Measurements from ENCODE around the gene CADM2. TPM values are rescaled to one million over a fixed set of nuclear protein-coding genes. Genes with fewer than 3 reads are reported as not detected.
"Not testable (repeated sequence)": the region's sequence is repeated elsewhere in the genome, so short reads cannot be mapped to it uniquely, and the experiment has no call there.

CADM2 gene
- total RNA-seq, 2 experiments from 2014 or later, result not detected

DNA sequence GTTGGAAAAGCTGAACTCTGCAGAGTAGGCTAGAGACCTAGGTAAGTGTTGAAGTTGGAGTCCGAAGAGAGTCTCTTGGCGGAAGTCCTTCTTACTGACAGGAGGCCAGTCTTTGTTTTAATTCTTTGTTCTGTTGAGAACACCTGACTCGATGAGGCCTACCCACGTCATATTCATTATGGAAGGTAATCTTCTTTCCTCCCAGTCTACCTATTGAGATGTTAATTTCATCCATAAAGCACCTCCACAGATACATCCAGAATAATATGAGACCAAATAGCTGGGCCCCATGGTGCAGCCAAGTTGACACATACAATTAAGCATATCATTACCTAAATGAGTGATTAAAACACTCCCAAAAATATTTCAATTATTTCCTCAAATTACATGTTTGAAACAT is 515.5 kb downstream of the CADM2 start:
- CTCF ChIA-PET, result no interaction called here
- H3K4me3 Mint-ChIP-seq, result no peak overlapping the region
- H3K27ac Mint-ChIP-seq, result no peak overlapping the region
- H3K9me3 Mint-ChIP-seq, result no peaks in the 10 kb centered on the region
- no peaks in the 10 kb centered on the region for H3K4me1 Mint-ChIP-seq
- H3K36me3 Mint-ChIP-seq (ENCODE audit: low read depth), result no peaks in the 10 kb centered on the region
- no peaks in the 10 kb centered on the region for H3K27me3 Mint-ChIP-seq
- no peak for DNase-seq
- POLR2A ChIA-PET, result no interaction called here

DNA sequence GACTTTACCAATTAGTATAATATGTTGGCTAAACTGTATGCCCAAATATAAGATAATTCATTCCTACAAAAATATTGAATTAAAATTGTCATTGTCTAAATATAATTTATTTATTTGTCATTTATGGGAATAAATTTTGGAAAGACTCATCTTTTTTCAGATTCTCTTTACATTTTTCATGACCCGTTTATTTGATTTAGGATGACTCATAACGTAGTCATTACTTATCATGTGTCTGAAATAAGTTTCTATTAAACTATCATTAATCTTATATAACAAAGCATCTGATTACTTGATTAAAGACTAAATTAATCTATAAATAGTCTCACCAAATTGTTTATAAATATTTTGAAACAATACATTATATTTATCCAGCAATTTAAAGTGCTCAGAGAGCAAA is 516.6 kb downstream of the CADM2 start:
- Mint-ChIP-seq H3K4me1 (no peaks in the 10 kb centered on the region), H3K27ac (no peak overlapping the region), H3K36me3 (ENCODE audit: low read depth) (no peaks in the 10 kb centered on the region), H3K27me3 (no peaks in the 10 kb centered on the region), H3K9me3 (no peaks in the 10 kb centered on the region), H3K4me3 (no peak overlapping the region)
- ChIA-PET POLR2A (no interaction called here), CTCF (no interaction called here)
- no peak for DNase-seq

DNA sequence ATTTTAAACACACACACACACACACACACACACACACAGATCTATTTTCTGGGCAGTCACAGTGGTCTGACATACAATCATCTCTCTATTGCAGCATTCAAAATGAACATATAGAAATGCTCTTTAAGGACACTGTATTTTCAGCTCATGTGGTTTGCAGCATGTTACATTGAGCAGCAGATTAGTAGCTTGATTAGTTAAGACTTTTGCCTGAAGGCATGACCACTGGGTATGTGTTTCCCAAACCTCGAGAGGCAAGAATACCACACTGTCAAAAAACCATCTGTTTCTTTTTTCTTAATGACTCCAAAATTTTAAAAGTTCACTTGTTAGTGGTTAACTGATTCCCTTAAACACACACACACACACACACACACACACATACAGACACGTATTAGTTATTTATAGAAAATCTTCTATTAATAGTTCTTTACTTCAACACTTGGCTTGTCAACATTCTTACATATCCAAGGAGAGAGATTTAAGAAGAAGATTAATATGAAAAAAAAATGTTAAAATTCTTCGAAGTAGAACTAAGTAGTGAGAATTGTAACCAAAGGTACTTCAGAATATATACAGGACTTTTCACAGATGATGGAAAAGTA is 518.2 kb downstream of the CADM2 start:
- H3K4me1 Mint-ChIP-seq, result no peaks in the 10 kb centered on the region
- DNase-seq, result no peak
- H3K27ac Mint-ChIP-seq, result no peak overlapping the region
- no peak overlapping the region for H3K4me3 Mint-ChIP-seq
- H3K9me3 Mint-ChIP-seq, result no peaks in the 10 kb centered on the region
- no peaks in the 10 kb centered on the region for H3K36me3 Mint-ChIP-seq (ENCODE audit: low read depth)
- ChIA-PET POLR2A (no interaction called here), CTCF (no interaction called here)
- H3K27me3 Mint-ChIP-seq, result no peaks in the 10 kb centered on the region

DNA sequence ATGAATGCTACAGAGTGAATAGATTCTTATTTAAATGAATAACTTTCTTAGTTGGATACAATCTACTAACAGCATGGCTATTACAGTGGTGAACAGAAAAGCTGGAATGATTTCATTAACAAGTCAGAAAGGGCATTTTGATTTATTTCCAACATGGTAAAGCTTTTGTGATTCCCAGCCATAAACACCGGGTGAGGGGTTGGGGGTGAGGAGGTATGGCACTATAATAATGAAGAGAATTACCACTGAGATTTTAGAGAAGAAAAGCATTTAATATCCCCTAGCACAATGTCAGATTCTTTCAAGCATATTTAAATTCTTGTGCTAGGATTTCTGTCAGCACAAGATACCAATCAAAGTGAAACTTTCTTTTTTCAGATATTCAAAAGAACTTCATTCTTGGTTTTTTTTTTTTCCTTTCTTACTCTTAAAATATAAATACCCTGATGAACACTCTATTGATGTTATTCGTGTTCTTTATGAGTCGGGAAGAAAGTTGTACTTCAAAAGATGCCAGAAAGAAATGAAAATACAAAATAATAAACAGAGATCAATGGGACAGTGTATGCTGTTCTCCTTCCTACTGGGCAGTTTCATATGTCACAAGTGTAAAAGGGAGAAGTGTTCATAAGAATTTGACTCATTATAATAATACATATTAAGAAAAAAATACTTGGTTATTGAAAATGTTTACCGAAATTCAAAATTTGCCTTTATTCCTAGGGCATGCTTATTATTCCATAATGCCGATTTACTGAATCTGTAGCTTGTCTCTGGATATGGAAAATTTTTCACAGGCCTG is 522.8 kb downstream of the CADM2 start:
- POLR2A ChIA-PET, result no interaction called here
- Mint-ChIP-seq H3K4me1 (no peaks in the 10 kb centered on the region), H3K27ac (no peak overlapping the region), H3K27me3 (no peaks in the 10 kb centered on the region), H3K9me3 (no peaks in the 10 kb centered on the region), H3K4me3 (no peak overlapping the region), H3K36me3 (ENCODE audit: low read depth) (no peaks in the 10 kb centered on the region)
- CTCF ChIA-PET, result no interaction called here
- no peak for DNase-seq

DNA sequence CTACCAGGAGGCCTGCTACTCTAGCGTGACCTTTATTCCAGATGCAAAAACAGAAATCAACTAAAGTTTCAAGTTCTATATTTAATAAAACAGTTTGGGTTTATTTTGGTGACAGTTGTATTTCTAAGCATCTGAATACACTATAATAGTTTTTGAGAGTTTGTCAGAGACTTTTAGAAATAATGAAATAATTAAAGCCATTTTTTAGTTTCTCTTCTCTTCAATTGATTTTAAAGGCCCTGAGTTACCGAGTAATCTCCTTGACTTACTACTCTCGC is 523.4 kb downstream of the CADM2 start:
- no peaks in the 10 kb centered on the region for H3K9me3 Mint-ChIP-seq
- H3K36me3 Mint-ChIP-seq (ENCODE audit: low read depth), result no peaks in the 10 kb centered on the region
- no peaks in the 10 kb centered on the region for H3K4me1 Mint-ChIP-seq
- ChIA-PET POLR2A (no interaction called here), CTCF (no interaction called here)
- H3K27ac Mint-ChIP-seq, result no peak overlapping the region
- no peak overlapping the region for H3K4me3 Mint-ChIP-seq
- DNase-seq, result no peak
- H3K27me3 Mint-ChIP-seq, result no peaks in the 10 kb centered on the region

DNA sequence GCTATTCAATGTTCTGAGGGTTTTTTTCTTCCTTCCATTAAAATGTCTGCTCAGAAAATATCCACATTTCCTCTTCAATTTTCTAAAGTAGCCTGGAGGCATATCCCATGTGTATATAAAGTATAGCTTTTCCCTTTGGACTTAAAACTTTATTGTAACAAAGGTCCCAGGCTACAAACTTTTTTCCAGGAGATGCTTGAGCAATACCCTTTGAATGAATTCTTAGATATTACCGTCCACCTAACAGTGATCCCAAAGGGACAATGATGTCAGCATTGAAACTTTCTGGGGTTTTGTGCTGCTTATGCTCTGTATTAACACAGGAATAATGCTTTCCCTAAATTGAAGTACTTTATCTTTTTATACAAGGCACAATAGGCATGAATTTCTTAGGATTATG is 525.2 kb downstream of the CADM2 start:
- POLR2A ChIA-PET, result no interaction called here
- CTCF ChIA-PET, result no interaction called here
- no peaks in the 10 kb centered on the region for H3K9me3 Mint-ChIP-seq

DNA sequence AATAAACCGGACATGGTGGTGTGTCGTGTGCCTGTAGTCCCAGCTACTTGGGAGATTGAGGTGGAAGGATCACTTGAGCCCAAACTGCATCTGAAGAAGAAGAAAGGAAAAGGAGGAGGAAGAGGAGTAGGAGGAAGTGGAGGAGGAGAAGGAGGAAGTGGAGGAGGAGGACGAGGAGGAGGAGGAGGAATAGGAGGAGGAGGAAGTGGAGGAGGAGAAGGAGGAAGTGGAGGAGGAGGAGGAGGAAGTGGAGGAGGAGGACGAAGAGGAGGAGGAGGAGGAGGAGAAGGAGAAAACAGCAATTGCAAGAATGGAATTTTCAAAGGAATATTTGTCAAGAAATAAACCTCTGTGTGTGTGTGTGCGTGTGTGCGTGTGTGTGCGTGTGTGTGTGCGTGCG is 528.6 kb downstream of the CADM2 start:
- ChIA-PET POLR2A (no interaction called here), CTCF (no interaction called here)
- no peak overlapping the region for H3K4me3 Mint-ChIP-seq
- no peak overlapping the region for H3K27ac Mint-ChIP-seq
- no peaks in the 10 kb centered on the region for H3K36me3 Mint-ChIP-seq (ENCODE audit: low read depth)
- no peak for DNase-seq
- H3K4me1 Mint-ChIP-seq, result no peaks in the 10 kb centered on the region
- H3K9me3 Mint-ChIP-seq, result no peaks in the 10 kb centered on the region
- H3K27me3 Mint-ChIP-seq, result no peaks in the 10 kb centered on the region

More for the DNA sequence above, 525.2 kb downstream of the CADM2 start:
- no peak overlapping the region for H3K27ac Mint-ChIP-seq
- no peaks in the 10 kb centered on the region for H3K27me3 Mint-ChIP-seq
- H3K4me1 Mint-ChIP-seq, result no peaks in the 10 kb centered on the region
- no peaks in the 10 kb centered on the region for H3K36me3 Mint-ChIP-seq (ENCODE audit: low read depth)
- no peak for DNase-seq
- no peak overlapping the region for H3K4me3 Mint-ChIP-seq

DNA sequence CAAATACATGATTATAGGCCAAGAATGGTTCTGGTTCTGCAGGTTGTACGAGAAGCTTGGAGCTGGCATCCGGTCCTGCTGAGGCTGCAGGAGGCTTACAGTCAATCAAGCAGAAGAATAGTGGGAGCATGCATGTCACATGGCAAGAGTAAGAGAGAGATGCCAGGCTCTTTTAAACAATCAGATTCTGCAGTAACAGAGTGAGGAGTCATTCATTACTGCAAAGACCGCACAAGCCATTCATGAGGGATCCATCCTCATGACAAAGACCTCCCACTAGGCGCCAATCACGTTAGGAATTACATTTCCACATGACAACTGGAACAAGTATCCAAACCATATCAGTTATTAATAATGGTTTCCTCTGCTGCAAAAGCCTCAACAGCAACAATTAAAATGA is 536.8 kb downstream of the CADM2 start:
- H3K27ac Mint-ChIP-seq, result no peak overlapping the region

DNA sequence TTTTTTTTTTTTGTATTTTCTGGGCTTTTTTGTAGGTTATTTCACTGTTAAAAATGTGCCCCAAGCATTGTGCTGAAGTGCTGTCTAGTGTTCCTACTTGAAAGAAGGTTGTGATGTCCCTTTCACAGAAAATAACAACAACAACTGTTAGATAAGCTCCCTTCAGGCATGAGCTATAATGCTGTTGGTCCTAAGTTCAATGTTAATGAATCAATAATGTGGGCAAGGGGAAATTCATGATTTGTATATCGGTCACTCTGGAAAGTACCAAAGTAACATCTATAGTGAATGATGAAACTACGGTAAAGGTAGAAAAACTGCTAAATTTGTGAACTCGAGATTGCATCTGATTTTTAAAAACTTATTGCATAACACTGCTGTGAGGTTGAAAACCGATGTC is 539.4 kb downstream of the CADM2 start:
- H3K4me3 Mint-ChIP-seq, result no peak overlapping the region
- ChIA-PET POLR2A (no interaction called here), CTCF (no interaction called here)
- DNase-seq, result no peak
- H3K4me1 Mint-ChIP-seq, result no peaks in the 10 kb centered on the region
- H3K27ac Mint-ChIP-seq, result no peak overlapping the region
- H3K27me3 Mint-ChIP-seq, result no peaks in the 10 kb centered on the region
- no peaks in the 10 kb centered on the region for H3K9me3 Mint-ChIP-seq
- H3K36me3 Mint-ChIP-seq (ENCODE audit: low read depth), result no peaks in the 10 kb centered on the region

More for the DNA sequence above, 536.8 kb downstream of the CADM2 start:
- Mint-ChIP-seq H3K4me3 (no peak overlapping the region), H3K27me3 (no peaks in the 10 kb centered on the region), H3K4me1 (no peaks in the 10 kb centered on the region), H3K9me3 (no peaks in the 10 kb centered on the region), H3K36me3 (ENCODE audit: low read depth) (no peaks in the 10 kb centered on the region)
- ChIA-PET POLR2A (no interaction called here), CTCF (no interaction called here)
- no peak for DNase-seq

DNA sequence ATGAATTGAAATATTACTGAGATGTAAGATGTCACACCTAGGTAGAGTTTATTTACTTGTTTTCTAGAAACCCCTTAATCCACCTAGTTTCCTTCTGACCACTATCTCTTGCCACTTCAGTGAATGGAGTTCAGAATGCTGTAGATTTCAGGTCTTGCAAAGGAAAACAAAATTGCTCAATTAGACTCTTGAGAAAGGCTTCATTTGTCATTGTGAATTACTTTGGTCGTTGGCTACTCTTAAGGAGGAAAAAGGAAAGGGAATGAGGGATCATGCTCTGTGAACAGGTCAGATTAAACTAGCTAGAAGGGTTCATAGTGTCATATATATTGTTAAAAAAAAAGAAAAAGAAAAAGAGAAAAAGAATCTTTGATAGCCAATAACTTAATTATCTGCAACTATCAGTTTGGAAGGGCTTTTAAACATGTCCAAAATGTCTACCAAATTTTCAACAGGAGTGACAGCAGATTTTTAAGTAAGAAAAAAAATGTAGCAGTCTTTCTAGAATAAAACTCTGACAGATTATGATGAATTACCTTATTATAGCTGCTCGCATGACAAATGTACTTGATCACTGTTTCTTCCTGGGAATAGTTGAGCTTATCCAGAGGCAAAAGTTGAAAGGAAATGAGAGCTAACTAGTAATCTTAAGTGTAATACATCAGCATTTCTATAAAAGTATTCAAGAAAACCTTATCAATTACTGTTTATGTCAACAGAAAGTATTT is 543.5 kb downstream of the CADM2 start:
- ChIA-PET CTCF (no interaction called here), POLR2A (no interaction called here)
- Mint-ChIP-seq H3K36me3 (ENCODE audit: low read depth) (no peaks in the 10 kb centered on the region), H3K27ac (no peak overlapping the region), H3K9me3 (no peaks in the 10 kb centered on the region), H3K4me3 (no peak overlapping the region), H3K4me1 (no peaks in the 10 kb centered on the region), H3K27me3 (no peaks in the 10 kb centered on the region)
- DNase-seq, result no peak

DNA sequence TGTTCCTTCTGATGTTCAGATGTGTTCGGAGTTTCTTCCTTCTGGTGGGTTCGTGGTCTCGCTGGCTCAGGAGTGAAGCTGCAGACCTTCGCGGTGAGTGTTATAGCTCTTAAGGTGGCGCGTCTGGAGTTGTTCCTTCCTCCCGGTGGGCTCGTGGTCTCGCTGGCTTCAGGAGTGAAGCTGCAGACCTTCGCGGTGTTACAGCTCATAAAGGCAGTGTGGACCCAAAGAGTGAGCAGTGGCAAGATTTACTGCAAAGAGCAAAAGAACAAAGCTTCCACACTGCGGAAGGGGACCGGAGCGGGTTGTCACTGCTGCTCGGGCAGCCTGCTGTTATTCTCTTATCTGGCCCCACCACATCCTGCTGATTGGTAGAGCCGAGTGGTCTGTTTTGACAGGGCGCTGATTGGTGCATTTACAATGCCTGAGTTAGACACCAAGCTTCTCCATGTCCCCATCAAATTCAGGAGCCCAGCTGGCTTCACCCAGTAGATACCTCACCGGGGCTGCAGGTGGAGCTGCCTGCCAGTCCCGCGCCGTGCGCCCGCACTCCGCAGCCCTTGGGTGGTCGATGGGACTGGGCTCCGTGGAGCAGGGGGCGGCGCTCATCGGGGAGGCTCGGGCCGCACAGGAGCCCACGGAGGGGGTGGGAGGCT is 545.5 kb downstream of the CADM2 start:
- peak overlapping the region; percentile 64 for H3K4me3 Mint-ChIP-seq
- H3K36me3 Mint-ChIP-seq (ENCODE audit: low read depth); H3K9me3 Mint-ChIP-seq; CTCF ChIA-PET; H3K4me1 Mint-ChIP-seq; H3K27me3 Mint-ChIP-seq: not testable (repeated sequence)
- POLR2A ChIA-PET, result interaction anchor here (0.5 kb wide), 1 partner anchor 1724 kb away, joined by 3 read pairs; no protein-coding TSS in a partner anchor
- DNase-seq, result peak; percentile 6
- H3K27ac Mint-ChIP-seq, result peak overlapping the region; percentile 72

DNA sequence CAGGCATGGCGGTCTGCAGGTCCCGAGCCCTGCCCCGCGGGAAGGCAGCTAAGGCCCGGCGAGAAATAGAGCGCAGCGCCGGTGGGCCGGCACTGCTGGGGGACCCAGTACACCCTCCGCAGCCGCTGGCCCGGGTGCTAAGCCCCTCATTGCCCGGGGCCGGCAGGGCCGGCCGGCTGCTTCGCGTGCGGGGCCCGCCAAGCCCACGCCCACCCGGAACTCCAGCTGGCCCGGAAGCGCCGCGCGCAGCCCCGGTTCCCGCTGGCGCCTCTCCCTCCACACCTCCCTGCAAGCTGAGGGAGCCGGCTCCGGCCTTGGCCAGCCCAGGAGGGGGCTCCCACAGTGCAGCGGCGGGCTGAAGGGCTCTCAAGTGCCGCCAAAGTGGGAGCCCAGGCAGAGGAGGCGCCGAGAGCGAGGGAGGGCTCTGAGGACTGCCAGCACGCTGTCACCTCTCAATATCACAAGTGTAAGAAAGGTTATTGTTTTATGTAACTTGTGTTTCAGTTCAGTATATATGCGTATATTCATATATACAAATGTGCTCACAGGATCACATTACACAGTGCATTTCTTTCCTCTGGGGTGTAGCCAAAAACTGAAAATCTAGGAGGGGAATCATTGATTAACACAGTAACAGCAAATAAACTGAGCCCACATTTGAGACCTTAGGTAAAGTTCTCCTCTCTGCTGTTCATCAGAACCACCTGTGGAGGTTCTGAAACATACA is 546.2 kb downstream of the CADM2 start:
- not testable (repeated sequence) for DNase-seq, H3K27ac Mint-ChIP-seq
- POLR2A ChIA-PET, result interaction anchor here (0.5 kb wide), 1 partner anchor 1723 kb away, joined by 3 read pairs; no protein-coding TSS in a partner anchor

DNA sequence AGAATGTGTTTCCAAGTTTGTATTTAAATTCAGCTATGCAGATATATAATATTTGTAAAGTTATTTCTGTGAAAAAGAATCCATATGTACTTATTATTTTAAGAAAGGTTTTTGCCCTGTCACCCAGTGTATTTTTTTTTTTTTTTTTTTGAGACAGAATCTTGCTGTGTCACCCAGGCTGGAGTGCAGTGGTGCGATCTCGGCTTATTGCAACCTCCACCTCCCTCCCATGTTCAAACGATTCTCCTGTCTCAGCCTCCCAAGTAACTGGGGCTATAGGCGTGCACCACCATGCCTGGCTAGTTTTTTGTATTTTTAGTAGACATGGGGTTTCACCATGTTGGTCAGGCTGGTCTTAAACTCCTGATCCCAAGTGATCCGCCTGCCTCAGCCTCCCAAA is 548.3 kb downstream of the CADM2 start:
- H3K27me3 Mint-ChIP-seq; DNase-seq; H3K4me1 Mint-ChIP-seq; H3K4me3 Mint-ChIP-seq; POLR2A ChIA-PET; H3K36me3 Mint-ChIP-seq (ENCODE audit: low read depth); H3K27ac Mint-ChIP-seq; CTCF ChIA-PET; H3K9me3 Mint-ChIP-seq: not testable (repeated sequence)

More for the DNA sequence above, 546.2 kb downstream of the CADM2 start:
- H3K9me3 Mint-ChIP-seq; H3K4me1 Mint-ChIP-seq; H3K27me3 Mint-ChIP-seq; CTCF ChIA-PET; H3K36me3 Mint-ChIP-seq (ENCODE audit: low read depth): not testable (repeated sequence)
- peak overlapping the region; percentile 5 for H3K4me3 Mint-ChIP-seq

All from activated CD4-positive, alpha-beta T cell treated with anti-CD3 and anti-CD28 coated beads, Interleukin-2, amount 10 ng/mL, durations not matched to agents 7 days and 5 days (primary cell).